ENCODE data around the gene BEAN1.

Gene BEAN1

DNA sequence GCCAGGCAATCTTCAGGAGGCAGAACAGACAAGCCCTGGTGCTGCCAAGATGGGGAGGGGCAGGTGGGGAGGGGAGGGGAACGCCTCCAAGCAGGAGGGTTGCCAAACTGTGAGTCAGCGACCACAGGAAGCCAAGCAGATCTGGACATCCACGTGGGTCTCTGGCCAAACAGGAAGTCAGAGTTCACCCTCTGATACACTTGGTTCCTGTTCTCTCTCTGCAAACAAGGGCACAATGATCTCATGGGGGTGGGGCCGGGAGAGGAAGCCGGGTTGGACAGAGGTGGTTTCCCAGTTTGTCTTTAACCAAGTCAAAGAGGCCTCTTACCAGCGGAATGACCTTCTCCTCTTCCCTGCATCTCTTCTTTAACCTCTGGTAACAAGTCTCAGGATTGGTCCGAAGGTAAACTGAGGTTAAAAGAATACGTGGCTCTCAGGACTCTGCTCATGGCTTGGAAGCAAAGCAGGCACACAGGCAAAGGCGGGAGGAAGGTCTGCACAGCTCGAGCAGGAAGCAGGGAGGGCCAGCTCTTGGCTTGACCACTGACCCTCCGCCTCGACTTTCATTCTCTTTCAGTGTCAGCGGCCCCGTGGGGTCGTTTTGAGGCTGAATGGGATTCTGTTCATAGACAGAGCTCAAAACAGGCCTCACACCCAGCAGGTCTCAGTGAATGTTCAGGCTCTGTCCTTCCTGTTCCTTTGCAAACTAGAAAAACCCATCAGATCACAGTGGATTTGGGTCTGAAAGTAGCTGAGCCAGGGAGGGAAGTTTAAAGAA lies 89.9 kb downstream of the BEAN1 start:
- Histone ChIP-seq H3K36me3 (ENCODE audit: control insufficient read depth, insufficient read depth, low read length) (no peaks in the 10 kb centered on the region), H3K27me3 (ENCODE audit: control insufficient read depth, insufficient read depth, low read length) (no peaks in the 10 kb centered on the region), H3K4me3 (ENCODE audit: low read length) (peak overlapping the region; percentile 51), H3K4me1 (ENCODE audit: control insufficient read depth, insufficient read depth, low read length) (peaks cover 18% of the 10 kb centered on the region), H3K27ac (ENCODE audit: low read depth, low read length) (peak overlapping the region; percentile 95), H3K9ac (ENCODE audit: low read length) (peak overlapping the region; percentile 63)

DNA sequence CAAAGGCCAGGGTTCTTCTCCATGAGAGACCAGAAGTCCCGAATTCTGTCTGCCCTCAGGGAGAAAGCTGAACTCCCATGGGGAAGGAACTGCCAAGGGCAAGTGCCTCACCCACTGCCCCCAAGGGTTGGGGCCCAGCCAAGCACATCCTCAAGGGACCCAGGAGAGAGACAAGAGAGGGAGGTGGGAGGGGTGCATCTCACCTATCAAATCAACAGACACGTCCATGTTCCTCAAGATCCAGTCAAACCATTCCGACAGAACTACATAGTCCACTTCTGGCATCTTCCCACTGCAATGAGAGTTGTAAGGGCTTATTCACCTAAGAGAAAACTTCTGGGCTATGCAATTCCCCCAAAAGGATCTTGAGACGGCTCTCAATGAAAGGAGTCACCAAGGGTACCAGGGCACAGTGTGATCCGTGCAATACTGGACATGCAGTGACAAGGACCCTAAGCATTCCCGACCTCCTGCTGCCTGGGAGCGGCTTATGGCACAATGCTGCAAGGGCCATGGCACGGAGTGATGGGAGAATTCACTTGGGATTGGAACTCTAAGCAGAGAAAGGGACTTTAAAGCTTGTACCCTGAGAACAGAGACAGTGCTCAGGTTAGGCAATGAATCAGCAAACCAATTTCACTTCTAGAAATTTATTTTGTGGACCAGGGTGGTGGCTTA lies 90.6 kb downstream of the BEAN1 start:
- Histone ChIP-seq H3K27ac (ENCODE audit: low read depth, low read length) (peak overlapping the region; percentile 95), H3K4me1 (ENCODE audit: control insufficient read depth, insufficient read depth, low read length) (peaks cover 16% of the 10 kb centered on the region), H3K36me3 (ENCODE audit: control insufficient read depth, insufficient read depth, low read length) (no peaks in the 10 kb centered on the region), H3K9ac (ENCODE audit: low read length) (no peak overlapping the region), H3K4me3 (ENCODE audit: low read length) (no peak overlapping the region), H3K27me3 (ENCODE audit: control insufficient read depth, insufficient read depth, low read length) (no peaks in the 10 kb centered on the region)

DNA sequence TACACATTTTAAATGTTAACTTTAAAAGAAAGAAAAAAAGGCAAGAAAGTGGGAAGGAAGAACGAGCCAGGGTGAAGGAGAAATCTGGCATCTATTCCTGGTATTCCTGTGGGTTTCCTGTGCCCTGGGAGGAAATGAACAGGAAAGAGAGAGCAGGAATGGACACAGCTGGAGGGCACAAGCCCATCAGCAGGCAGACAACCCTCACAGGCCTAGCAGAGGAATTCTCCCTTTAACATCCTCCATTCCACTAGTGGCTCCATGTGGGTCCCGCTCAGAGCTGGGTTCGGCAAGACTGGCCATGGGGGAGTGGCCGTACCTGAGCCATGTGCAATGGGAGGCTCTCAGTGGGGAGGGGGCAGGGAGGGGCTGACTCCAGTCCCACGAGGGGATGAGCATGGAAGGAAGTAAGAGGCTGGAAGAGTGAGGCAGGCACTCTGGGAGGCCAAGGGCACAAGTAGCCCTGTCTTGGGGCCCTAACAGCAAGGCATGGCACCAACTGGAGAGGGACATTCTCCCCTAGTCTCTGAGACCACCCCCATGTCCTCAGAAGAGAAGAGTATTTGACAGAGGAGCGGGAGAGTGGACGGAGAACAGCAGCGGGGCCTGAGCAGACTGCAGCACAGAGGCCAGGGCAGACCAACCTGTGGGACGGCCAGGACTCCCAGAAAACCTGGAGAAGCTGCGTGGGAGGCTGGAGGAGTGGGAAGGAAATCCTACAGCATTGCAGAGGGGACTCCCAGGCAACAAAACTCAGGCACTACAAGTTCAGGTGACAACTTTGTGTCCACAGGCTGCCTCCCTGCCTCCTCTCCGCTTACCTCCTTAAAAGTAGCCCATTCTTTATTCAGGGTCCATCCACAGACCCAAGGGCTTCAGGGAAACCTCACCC lies 92.6 kb downstream of the BEAN1 start:
- no peak overlapping the region for H3K9ac ChIP-seq (ENCODE audit: low read length)
- H3K4me1 ChIP-seq (ENCODE audit: control insufficient read depth, insufficient read depth, low read length): peaks cover 16% of the 10 kb centered on the region
- H3K36me3 ChIP-seq (ENCODE audit: control insufficient read depth, insufficient read depth, low read length): no peaks in the 10 kb centered on the region
- no peak overlapping the region for H3K27ac ChIP-seq (ENCODE audit: low read depth, low read length)
- H3K4me3 ChIP-seq (ENCODE audit: low read length): no peak overlapping the region
- H3K27me3 ChIP-seq (ENCODE audit: control insufficient read depth, insufficient read depth, low read length): no peaks in the 10 kb centered on the region

DNA sequence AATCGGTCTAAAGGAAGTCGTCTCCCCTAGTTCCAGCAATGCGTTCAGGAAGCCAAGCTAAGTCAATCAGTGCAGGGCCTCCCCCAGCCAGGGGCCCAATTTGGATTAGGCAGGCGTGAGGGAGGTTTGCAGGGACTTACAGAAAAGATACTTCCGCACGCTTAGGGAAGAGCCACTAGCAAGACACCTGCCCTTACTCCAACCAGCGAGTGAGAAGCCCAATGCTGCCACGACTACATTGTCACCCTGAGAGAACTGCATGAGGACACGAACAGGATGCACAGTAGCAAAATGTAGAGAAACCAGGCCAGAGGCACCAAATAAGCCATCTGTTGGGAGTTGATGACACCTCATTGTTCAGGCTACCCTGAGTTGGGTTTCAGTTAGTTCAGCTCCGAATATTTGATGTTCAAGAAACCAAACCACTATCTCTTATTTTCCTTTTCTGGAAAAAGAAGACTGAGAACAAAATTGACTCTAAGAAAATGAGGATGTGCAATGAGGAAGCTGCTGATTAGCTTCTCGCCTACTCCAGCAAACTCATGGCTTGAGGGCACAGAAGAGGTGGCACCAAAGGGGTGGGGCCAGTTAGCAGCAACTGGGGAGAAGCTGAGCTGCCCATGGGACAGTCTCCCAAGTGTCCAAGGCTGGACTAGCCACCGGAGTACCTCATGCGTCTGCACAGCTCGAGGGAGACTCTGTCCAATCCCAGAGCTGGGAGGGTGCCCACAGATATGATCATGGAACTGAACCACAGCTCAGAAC lies 93.5 kb downstream of the BEAN1 start:
- Histone ChIP-seq H3K4me3 (ENCODE audit: low read length) (no peak overlapping the region), H3K36me3 (ENCODE audit: control insufficient read depth, insufficient read depth, low read length) (no peaks in the 10 kb centered on the region), H3K9ac (ENCODE audit: low read length) (no peak overlapping the region), H3K4me1 (ENCODE audit: control insufficient read depth, insufficient read depth, low read length) (peaks cover 16% of the 10 kb centered on the region), H3K27me3 (ENCODE audit: control insufficient read depth, insufficient read depth, low read length) (no peaks in the 10 kb centered on the region), H3K27ac (ENCODE audit: low read depth, low read length) (no peak overlapping the region)

DNA sequence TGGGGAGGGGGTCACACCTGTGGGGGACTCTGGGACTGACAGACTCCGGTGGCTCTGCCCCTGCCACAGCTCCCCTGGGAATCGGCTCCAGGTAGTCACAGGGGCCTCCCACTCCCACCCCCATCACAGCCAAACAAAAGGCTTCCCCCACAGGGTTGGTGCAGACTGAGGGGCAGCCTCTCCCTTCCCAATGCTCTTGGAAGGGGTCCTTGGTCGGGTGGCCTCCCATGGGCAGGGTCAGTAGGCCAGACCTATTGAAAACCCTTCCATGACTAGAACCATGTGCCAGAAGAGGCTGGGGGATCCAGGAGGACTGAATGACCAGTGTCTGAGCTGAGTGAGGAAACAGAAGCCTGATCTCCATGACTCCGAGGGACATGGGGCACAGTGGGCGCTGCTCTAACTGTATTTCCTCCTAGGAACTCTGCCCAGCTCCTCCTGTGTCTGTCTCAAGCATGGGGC lies 94.2 kb downstream of the BEAN1 start:
- Histone ChIP-seq H3K9ac (ENCODE audit: low read length) (no peak overlapping the region), H3K27me3 (ENCODE audit: control insufficient read depth, insufficient read depth, low read length) (no peaks in the 10 kb centered on the region), H3K36me3 (ENCODE audit: control insufficient read depth, insufficient read depth, low read length) (no peaks in the 10 kb centered on the region), H3K27ac (ENCODE audit: low read depth, low read length) (no peak overlapping the region), H3K4me3 (ENCODE audit: low read length) (no peak overlapping the region), H3K4me1 (ENCODE audit: control insufficient read depth, insufficient read depth, low read length) (peaks cover 15% of the 10 kb centered on the region)

DNA sequence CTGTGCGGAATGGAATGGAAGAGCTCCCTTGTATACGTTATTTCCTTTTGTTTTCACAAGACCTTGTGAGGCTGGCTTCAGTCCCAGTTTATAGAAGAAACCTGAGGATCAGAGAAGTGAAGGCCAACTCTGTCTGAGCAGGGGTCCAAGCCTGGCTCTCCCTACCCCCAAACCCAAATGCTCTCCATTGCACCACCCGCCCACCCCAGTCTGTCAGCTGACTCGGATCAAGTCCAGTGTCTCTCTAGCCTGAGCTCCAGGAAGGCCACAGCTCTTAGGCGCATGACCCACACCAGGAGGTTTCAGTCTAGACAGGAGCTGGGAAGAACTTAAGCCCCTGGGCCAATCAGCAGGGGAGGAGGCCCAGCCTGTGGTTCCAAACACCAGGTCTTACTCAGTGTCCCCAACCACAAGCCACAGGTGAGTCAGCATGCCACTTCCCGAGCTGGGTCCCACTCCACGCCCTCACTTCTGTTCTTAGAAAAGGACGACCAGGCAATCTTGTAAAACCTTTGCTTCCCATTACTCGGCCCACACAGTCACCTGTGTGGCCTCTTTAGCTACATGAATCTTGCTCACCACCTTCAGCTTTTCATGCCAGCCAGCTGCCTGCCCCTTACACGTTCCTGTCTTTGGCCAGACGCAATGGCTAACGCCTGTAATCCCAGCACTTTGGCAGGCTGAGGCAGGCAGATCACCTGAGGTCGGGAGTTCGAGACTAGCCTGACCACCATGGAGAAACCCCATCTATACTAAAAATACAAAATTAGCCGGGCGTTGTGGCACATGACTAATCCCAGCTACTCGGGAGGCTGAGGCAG lies 95.1 kb downstream of the BEAN1 start:
- Histone ChIP-seq H3K27me3 (ENCODE audit: control insufficient read depth, insufficient read depth, low read length) (no peaks in the 10 kb centered on the region), H3K9ac (ENCODE audit: low read length) (no peak overlapping the region), H3K36me3 (ENCODE audit: control insufficient read depth, insufficient read depth, low read length) (no peaks in the 10 kb centered on the region), H3K4me3 (ENCODE audit: low read length) (no peak overlapping the region), H3K4me1 (ENCODE audit: control insufficient read depth, insufficient read depth, low read length) (peaks cover 8% of the 10 kb centered on the region), H3K27ac (ENCODE audit: low read depth, low read length) (no peak overlapping the region)

DNA sequence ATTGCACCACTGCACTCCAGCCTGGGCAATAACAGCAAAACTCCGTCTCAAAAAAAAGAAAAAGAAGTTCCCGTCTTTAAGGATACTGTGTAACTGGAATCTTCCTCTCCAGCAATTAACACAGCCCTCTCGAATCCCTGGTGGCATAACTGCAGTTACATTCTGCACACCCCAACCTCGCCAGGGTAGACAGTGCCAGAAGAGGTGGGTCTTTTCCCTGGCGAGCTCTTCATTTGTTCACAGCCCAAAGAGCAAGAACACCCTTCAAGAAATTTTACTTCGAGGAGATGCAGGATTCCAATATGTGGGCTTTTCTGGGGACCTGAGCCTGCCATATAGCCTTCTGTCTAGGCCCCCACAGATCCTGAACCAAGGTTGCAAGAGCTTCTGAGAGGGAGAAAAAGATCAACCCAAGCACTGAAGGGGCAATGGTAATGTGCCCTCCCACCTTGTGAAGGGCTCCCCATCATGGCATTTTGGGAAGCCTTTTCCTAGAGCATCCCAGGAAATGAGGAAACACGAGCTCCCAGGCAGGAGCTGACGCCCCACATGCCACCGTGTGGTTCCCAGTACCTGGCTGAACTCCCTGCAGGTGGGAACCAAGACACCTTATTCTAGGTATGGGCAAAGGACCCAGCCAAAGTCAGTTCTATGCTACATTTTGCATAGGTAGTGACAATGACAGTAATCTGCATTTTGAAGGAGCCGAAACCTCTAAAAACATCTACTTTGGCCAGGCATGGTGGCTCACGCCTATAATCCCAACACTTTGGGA lies 95.9 kb downstream of the BEAN1 start:
- Histone ChIP-seq H3K36me3 (ENCODE audit: control insufficient read depth, insufficient read depth, low read length) (peaks cover under 1% of the 10 kb centered on the region), H3K27me3 (ENCODE audit: control insufficient read depth, insufficient read depth, low read length) (no peaks in the 10 kb centered on the region), H3K27ac (ENCODE audit: low read depth, low read length) (peak overlapping the region; percentile 11), H3K4me1 (ENCODE audit: control insufficient read depth, insufficient read depth, low read length) (peaks cover 3% of the 10 kb centered on the region), H3K4me3 (ENCODE audit: low read length) (no peak overlapping the region), H3K9ac (ENCODE audit: low read length) (no peak overlapping the region)

DNA sequence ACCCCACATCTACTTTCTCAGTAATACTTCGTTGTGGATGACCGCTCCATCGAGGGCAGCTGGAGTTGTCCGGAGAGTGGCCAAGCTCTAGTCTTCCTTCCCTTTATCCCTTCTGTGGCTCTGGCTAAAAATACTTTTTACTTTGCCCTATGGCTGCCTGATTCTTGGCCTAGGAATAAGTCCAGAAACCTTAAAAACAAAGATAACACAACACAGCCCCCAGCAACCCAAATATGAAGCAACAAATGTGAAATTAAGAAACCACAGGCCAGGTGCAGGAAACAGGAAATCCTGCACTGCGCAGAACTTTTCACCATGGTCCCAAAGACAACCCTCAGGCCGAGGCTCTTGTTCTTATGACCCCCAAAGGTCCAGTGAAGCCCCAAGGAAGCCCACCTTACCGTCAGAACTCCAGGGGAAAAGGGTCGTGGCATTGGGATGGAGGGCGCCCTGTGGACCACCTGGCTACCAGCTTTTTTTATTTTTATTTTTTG lies 96.8 kb downstream of the BEAN1 start:
- no peak overlapping the region for H3K4me3 ChIP-seq (ENCODE audit: low read length)
- no peak overlapping the region for H3K9ac ChIP-seq (ENCODE audit: low read length)
- no peaks in the 10 kb centered on the region for H3K27me3 ChIP-seq (ENCODE audit: control insufficient read depth, insufficient read depth, low read length)
- H3K4me1 ChIP-seq (ENCODE audit: control insufficient read depth, insufficient read depth, low read length): peaks cover 3% of the 10 kb centered on the region
- H3K27ac ChIP-seq (ENCODE audit: low read depth, low read length): no peak overlapping the region
- peaks cover 7% of the 10 kb centered on the region for H3K36me3 ChIP-seq (ENCODE audit: control insufficient read depth, insufficient read depth, low read length)

DNA sequence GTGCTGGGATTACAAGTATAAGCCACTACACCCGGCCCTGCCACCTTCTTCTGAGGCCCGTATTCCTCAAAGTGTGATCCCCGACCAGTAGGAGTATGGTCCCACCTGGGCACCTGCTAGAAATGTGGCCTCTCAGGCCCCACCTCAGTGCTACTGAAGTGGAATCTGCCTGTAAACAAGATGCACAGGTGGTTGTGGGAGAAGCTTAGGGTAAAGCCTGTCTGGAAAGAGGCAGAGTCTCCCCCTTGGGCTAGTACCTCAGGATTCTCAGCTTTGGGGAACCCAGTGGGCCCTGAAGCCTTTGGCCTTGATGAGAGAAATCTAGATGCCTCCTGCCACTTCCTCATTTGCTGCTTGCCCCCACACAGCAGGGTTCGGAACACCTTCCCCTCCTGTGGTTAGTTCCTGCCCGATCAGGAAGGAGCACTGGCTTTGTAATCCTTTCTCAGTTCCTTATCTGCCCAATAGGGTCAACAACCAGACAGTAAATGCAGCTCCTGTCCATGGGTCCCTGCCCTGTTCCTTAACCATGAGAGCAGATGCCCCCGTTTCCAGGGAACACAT lies 97.6 kb downstream of the BEAN1 start:
- H3K27ac ChIP-seq (ENCODE audit: low read depth, low read length): no peak overlapping the region
- peaks cover 3% of the 10 kb centered on the region for H3K4me1 ChIP-seq (ENCODE audit: control insufficient read depth, insufficient read depth, low read length)
- H3K27me3 ChIP-seq (ENCODE audit: control insufficient read depth, insufficient read depth, low read length): no peaks in the 10 kb centered on the region
- H3K4me3 ChIP-seq (ENCODE audit: low read length): no peak overlapping the region
- peaks cover 14% of the 10 kb centered on the region for H3K36me3 ChIP-seq (ENCODE audit: control insufficient read depth, insufficient read depth, low read length)
- H3K9ac ChIP-seq (ENCODE audit: low read length): no peak overlapping the region

DNA sequence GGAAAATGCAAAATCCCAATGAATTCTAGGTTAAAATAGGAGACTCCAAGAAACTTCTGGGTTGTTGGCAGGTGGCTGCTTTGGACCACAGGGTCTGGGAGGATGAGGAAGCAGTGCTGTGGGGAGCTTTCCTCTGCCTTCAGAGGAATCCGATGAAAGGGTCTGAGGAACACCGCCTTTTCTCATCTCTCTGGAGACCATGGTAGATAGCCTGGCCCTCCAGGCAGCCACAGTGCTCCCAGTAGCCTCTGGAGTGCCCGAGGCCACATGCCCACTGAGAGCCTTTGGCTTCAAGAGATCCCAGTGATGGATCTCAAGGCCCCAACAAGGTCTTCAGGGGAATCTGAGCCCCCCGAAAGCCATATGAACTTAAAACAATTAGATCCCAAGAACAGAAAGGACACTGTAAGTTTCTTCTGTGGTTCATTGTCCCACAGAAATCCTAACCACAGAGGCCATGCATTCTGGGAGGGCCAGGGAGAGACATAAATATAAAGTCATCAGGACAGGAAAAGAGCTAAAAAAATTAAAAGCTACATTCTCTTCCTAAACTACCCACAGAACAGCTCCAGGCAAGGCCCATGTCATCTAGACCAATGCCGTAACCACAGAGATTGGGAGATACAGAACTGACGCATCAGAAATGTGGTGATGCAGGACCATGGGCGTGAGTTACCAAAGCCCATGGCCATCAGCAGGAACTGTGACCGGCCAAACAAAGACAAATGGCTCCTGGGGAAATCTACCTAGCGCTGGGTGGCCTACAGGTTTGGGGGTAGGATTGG lies 98.5 kb downstream of the BEAN1 start:
- no peak overlapping the region for H3K4me3 ChIP-seq (ENCODE audit: low read length)
- no peaks in the 10 kb centered on the region for H3K27me3 ChIP-seq (ENCODE audit: control insufficient read depth, insufficient read depth, low read length)
- H3K9ac ChIP-seq (ENCODE audit: low read length): no peak overlapping the region
- H3K36me3 ChIP-seq (ENCODE audit: control insufficient read depth, insufficient read depth, low read length): peaks cover 22% of the 10 kb centered on the region
- peaks cover 3% of the 10 kb centered on the region for H3K4me1 ChIP-seq (ENCODE audit: control insufficient read depth, insufficient read depth, low read length)
- no peak overlapping the region for H3K27ac ChIP-seq (ENCODE audit: low read depth, low read length)
